CD4-positive, alpha-beta T cell treated with Interleukin-4 for 1 hour (primary cell): ENCODE measurements around the gene MAF.

Source experiments
- DNase-seq, 2 donors: peaks; one replicate each; pipeline ENCODE4 v3.0.0-alpha.2; 2020 to 2022

MAF gene

DNA sequence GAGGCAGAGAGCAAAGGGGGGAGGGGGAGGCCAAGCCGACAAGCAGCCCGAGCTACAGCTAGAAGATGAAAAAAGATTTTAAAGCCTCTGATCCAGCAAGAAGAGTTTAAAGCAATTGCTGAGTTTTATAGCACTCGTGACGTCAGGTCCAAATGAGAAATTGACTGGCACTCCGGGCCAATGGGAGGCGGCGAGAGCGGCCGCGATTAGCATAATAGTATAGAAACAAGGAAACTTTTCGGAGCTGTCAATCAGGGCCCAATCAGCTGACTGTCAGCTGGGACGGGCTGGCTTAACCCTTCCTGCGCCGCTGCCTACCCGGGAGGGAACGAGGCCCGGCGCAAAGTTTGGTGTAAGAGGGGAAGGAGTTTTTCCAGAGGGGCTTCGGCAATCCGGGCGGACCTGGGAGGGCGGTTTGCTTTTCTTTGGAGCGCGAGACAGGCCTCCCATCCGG lies at the start of gene MAF:
TSS of gene MAF (minus strand) at position 100 of the 454 bp plus-strand sequence. CDS start 835 bp downstream, outside the sequence.
- peak; percentile 91 to 95 for DNase-seq

DNA sequence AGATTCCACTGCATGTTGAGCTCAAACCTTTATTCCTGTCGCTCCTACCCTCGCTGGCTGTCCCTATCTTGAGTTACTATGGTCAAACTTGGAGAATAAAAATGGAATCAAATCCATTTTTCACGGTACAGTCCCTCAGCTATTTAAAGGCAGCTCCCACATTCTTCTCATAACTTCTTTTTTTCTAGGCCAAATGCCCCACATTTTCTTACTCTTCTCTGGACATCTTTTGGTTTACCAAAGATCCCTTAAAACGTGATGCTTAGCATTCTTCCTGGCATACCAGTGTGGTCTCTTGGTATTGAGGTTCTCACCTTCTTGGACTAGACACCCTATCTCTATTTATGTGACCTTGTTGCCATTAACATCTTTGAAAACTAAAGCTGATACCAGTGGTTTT lies 48.3 kb upstream of the MAF start:
- DNase-seq: no peak

DNA sequence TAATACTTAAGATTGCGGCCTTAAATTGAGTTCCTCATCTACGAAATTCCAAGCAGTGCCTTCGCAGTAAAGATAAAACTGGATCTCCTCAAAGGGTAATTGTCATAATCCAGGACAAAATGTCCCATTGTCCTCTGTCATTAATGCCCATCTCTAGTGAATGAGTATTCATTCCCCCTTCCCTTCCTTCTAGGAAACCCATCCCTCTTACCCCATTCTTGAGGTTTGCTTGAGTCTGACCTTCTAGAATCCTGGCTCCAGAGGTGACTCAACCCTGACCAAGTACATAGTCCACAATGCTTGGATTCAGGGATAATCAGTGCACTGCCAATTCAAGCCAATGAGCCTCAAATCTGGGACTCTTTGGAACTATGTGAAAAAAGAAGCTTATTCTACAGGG lies 47.0 kb upstream of the MAF start:
- DNase-seq: no peak

DNA sequence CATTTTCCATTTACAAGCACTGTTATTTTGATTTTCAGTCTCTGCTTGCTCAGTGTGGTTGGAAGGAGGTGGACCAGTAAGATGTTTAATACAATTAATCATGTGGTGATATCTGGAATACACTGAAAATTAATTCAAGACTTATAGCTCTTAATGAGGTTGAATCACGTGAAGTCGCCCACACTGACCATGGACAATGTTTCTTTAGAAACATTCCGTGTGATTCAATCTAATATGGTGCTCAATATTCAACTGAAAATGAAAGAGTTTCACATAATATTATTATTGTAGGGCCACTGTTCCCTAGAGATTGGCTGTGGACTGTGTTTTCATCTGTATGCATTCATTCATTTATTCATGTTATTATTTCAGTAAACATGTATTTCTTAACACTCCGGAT lies 45.2 kb upstream of the MAF start:
- no peak for DNase-seq

DNA sequence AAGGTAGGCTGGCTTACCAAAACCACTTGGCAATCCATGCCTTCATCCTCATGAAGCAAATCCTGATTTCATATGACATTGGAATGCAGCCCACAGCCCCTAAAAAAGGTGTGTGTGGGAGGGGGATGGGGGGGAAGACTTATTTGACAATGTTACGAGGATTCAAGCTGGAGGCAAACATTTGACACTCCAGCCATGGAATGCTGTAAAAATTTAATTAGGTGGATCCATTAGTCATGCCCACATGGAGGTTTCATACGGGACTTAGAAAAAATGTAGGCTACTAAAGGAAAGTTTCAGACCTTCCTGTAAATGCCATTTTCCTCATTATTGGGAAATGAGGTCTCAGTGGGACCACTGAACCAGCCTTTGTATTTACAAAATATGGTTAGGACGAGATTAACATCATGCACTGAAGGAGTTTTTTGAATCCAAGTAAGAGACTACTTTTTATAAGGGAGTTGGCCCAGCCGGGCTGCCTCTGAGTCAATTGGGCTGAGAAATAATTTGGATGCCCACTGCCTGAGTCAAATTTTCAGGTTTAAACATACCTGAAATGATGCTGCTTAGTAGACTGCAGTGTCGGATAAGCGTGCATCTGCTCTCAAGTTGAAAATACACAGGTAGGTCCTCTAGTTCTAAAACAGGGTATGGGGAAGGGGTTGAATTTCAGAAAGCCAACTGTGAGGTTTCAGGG lies 44.6 kb upstream of the MAF start:
- DNase-seq: no peak

DNA sequence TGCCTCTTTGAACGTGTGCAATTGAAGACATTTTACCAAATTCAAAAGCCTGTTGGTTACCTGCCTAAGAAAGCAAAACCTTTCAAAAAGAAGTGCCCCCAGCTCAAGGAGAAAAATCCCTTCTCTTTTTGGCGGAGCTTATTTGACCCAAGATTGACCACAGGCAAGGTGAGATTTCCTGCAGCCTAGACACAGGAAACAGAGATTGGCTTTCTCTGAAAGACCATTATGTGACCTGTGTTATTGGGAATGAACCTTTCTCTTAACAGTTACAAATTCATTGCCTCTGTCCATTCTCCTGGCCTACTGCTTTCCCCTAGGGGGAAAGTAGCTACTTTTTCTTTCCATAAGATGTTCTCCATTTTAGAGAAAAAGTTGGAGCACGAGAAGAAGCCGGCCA lies 42.1 kb upstream of the MAF start:
- no peak for DNase-seq

DNA sequence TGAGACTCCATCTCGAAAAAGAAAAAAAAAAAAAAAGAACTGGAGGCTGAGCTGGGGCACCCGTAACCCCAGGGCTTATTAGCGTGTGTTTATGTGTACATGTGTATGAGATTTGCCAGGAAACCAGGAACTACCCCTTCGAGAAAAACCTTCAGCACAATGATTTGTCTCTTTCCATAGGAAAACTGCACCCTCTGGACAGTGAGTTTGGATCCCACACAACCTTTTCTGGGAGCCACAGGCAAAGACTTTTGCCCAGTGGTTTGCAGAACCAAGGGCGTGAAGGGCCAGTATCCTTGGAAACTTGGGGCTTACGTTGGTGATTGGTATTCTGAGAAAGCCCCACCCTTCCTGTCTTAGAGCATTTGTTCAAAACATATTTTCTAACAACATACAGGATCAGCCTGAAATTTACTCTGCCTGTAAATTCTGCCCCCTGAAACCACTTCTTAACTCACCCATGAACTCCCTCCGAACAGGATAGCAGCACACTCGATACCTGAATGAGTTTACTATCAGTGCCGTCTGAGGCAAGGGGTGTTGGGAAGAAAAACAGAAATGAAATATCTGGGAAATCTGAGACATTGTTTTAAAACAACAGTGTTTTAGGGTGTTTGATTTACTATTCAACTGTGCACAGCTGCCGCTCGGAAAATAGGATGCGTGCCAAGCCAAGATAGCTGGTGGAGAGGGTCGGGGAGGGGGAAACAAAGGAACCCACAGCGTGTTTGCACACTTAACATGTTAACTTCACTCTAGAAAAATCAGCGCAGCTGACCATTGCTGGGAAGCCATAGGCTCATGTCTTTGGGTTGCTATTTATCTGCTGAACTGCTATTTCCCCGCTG lies 40.2 kb upstream of the MAF start:
- peak in 1 of 2 donors; percentile 51 for DNase-seq

DNA sequence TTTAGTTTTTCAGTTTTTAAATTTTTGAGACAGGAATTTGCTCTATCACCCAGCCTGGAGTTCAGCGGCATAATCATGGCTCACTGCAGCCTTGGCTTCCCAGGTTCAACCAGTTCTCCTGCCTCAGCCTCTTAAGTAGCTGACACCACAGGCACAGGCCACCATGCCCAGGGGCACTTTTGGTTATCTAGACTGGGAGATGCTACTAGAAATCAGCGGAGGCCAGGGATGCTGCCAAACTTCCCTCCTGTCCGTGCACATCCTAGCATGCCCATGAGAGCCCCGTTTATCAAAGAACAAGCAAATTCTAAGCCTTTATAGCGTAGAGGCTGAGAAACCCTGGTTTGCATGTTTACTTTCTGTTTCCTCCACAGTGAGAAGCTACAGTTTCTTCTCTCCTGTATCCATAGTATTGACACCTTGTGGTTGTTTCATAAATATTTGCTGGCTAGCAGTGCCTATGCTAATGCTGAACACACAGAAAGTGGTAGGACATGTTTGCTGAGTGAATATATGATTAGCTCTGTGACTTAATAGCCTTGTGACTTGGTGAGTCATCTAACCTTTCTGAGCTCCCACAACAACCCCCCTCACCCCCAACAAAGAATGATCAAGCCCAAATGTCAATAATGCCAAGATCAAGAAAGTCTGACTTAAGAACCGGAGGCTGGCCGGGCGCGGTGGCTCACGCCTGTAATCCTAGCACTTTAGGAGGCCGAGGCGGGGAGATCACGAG lies 39.2 kb upstream of the MAF start:
- peak in 1 of 2 donors; percentile 31 for DNase-seq

DNA sequence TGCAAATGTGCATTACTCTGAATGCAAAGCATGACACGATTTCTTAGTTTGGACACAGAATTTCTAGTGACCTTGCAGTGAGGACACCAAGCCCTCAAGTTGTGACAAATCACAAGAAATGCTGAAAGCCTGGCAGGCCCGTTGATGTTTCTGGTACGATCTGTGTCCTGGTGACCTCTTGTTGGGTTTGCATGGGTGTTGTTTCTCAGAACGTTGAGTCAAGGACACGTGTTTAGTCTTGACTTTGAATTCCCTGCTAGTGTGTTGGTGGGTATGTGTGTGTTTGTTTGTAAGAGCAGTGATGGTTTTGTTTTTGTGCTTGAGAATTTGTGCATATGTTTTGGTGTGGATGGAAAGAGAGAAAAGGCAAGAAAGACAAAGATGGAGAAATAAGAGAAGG lies 37.8 kb upstream of the MAF start:
- DNase-seq: no peak

DNA sequence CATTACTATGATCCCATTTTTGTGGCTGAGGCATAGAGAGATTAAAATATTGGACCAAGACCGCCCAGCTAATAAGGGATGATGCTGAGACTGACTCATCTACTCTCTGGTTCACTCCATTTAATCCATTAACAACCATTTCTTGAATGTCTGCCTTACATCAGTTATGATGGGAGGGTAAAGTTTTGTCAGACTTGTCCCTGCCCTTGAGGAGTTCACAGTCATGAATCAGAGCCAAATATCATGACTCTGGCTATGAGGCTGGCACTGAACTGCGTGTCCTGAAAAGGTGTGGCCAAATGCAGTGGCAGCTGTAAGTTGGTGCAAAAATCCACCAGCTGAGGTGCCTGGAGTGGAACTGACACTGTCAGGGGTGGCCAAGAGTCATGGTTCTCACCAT lies 35.0 kb upstream of the MAF start:
- DNase-seq: no peak

DNA sequence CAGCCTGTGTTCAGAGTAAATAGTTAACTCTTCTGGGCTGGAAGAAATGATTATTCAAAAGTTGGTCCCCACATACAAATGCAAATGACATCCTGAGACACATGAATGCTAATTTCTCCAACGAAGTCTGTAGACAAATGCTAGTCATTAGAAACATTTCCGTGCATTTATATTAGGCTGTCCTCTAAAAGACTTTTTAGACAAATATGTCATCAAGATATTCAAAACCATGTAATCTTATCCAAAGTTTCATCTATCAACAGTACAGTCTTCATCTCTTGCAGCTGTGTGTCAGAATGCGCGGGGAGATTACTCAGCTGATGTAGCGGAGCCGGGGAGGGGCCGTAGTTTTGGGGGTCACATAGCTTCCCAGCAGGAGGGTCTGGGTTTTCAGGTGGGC lies 33.8 kb upstream of the MAF start:
- no peak for DNase-seq

DNA sequence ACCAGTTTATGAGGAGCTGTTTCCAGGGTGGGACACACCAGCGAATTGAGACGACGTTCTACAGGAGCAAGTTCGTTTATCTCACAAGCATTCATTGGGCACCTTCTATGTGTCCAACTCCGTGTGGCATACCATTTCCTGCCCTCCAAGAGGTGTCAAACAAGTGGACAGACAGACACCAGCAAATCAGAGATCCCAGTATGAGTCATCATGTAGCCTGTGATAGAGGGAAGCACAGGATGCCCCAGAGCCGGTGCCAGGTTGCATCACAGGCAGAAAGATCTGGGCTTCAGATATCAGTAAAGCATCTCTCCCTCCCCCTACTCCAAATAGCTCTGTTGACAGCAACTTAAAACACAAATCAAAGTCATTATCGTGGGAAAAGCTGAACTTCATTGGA lies 31.8 kb upstream of the MAF start:
- DNase-seq: no peak

DNA sequence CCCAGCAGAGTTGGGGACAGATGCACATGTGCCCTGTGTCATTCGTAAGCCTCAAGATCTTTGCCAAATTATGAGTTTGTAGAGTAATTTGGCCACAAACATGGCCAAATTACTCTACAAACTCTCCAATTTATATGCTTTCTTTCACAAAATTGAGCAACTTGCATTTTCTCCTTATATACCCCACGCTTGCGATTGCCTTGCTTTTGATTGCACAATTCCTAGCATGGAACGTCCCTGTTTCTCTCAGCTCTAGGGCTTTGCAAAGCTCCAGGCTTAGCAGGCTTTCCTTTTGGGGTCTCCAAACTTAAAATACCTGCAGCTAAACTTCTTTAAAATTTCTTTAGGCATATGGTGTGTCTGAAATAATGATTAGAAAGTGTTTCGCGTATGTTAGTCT lies 28.5 kb upstream of the MAF start:
- no peak for DNase-seq

DNA sequence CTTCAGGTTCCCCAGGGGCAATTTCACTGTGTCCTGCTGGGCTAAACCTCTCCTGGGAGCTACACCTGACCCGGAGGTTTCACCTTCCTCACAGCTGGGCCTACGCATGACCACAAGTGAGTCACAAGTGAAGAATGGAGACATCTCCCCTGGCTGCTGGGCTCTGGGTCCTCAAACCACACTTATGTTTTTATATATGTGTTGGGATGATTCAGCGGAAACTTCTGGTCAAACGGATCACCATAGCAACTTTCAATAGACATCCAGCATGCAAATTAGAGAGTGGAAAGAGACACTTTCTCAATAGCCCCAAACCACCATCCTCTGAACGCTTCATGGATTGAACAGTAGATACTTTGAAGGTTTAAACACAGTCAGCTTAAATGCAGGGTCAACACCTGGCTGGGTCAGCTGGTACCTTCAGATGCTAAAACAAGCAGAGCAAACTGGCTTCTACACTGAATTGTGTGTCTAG lies 28.0 kb upstream of the MAF start:
- DNase-seq: peak; percentile 18 to 34

DNA sequence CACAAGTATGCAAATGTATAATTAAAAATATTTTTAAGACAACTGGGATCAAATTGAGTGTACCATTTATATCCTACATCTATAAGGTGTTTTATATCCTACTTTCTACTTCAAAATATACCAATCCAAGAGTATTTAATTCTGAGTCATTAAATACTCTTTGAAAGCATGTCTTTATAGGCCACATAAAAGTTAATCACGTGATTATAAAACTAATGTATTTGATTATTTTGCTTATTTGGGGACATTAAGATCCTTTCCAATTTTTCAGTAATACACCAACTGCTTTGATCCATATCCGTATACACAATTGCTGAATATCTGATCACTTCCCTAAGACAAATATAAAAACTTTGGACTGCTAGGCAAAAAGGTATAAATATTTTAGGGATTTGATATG lies 26.6 kb upstream of the MAF start:
- no peak for DNase-seq

DNA sequence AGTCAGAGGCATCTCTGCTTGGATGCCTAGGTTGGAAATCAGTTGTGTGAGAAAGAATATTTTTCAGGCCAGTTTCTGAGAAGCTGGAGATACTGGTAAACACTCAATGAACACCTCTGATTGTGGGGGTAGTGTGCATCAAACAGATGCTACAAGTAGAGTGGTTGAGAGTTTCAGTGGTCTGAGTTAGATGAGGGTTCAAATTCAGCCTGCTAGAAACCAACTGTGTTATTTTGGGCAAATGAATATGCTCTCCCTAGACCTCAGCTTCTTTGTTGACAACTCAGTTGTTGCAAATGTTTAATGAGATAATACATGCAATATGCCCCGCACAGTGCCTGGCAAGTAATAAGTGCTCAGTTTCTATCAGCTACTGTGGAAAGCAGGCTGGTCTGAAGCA lies 25.2 kb upstream of the MAF start:
- DNase-seq: no peak

DNA sequence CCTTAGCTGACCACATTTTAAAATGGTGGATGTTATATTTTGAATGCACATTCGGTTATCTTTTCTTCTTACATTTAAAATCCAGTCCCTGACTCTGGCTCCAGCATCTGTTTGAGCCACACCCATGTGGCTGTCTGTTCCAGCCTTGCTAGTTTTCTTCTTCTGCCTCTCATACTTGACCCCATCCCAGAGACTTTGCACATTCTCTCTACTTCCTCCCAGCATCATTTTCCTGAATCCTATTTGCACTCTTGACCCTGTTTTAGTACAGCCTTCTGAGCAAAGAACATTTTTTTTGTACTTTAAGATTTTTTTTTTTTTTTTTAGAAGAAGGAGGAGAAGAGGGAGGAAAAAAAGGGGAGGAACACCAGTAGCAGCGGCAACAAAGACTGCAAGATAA lies 23.3 kb upstream of the MAF start:
- no peak for DNase-seq

DNA sequence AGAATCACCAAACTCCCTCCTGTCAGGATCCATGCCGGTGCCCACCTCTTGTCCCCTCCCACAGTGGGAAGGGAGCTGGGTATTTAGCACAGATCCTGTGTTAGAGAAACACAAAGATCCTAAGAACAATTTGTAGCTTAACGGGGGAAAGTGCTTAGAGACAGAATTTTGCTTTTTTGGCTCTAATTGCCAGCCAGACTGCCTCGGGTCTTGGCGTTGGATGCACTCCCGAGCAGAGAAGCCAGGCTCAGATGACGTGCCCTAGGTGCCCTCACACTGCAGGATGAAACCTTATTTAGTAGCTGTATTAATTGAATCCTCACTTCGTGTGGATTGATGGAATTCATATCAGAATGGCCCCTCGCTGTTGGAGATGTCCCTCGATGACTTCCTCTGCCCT lies 22.5 kb upstream of the MAF start:
- DNase-seq: no peak

DNA sequence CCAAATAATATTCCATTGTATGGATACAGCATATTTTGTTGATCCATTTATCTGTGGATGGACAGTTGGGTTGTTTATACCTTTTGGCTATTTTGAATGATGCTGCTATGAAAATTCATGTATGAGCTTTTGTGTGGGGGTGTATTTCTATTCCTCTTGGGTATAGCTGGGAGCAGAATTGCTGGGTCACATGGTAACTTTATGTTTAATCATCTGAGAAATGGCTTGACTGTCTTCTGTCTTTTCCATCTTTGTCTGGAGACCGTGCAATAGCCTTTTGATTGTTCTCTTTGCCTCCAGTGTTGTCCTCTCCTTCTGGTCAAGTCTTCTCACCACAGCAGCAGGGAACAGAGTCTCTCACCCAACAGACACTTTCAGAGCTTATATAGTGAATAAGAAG lies 20.5 kb upstream of the MAF start:
- DNase-seq: no peak

DNA sequence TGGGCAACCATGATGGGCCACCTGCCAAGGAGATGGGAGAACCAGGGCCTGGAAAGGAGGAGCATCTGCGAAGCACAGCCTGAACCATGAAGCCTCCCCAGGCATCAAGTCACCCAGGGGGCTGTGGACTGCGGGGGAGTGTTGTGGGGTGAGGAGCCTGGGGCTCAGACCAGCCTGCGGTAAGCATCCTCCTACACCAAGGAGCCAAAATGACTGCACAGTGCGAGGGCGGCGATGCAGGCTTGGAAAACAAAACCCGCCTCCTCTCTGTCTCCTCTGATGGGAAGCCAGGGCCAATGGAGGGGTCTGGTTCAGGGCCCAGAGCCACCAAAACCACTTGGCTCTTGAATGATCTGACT lies 18.1 kb upstream of the MAF start:
- no peak for DNase-seq

DNA sequence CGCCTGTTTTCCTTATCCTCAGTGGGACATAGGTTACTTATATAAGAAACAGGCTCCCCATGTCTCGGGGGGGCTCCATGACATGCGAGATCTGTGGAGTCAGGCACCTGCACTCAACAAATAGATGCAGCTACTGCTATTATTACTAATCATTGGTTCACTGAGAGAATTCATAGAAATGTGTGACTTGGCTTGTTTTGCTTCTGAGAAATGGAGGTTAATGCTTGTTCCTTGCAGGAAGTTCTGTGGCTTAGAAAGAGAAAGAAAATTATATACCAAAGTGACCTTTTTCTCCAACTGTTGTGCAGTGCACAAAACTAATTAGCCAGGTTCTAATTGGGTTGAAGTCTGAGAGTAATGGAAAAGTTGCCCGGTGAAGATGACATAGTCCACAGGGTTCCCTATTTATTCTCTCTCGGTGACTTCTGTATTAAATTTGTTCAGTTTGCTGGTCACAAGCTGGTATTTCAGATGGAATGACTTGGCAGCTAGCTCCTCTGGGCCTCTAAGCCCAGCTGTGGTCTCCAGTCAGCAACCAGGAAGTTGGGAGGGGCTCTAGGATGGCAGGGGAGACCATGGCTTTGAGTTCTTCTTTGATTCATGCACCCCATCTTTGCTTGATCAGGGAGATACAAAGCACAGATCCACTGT lies 17.6 kb upstream of the MAF start:
- DNase-seq: no peak

DNA sequence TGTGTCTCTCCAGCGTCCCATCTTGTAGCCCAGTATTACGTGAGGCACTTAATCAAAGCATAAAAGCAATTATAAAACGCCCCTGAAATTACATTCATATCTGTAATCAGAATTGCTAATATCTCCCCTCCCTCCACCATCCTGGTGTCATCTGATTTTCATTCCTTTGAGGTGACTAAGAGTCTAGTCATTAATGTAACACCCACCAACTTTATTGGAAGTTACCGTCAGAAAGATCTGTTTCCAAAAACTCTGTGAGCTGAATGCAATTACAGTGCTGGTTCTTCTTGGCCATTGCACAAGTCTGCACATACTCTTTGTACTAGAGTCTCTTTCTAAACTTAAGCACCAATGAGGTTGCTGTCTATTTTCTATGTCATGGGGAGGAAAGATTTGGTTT lies 12.5 kb upstream of the MAF start:
- DNase-seq: no peak

DNA sequence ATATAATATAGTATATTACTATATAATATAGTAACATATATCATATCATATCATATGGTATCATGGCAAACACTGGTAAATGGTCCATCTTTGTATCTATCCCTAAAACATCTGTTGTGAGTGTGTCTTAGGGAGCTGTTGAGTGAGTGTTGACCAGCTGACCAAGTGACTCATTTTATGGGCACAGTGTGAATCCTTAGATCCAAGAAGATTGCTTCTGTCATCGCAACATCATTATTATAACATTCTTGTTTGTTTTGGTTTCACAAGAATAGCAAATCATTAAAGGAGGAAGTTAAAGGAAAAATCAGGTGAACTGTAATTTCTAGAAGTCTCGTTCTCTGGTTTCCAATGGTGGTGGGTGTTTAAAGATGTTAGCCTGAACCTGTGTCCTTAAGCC lies 11.7 kb upstream of the MAF start:
- DNase-seq: no peak
